ENCODE results near the gene MYLK4.

The MYLK4 gene

DNA sequence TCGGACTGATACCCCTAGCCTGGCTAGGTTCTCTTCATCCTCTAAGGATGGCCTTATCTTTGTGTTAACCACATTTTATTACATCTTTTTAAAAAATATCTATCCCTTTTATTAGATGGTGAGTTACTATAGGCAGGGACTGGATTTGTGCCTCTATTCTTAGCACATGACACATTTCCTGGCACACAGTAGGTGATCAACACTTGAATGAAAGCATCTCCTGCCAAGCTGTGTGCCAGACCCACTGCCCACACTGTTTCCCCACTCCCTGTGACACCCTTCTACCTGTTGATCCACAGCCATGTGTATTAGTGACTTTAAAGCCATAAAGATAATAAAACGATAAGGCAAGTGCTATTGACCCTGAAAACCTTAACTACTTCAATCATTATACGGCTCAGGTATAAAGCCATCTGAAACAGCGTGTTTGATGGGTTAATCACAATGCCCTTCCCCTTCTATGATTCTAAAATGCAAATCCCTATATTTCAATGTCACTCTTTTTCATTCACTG, 73.6 kb downstream of the MYLK4 start:
- Histone ChIP-seq H3K79me2 (ENCODE audit: control insufficient read depth, insufficient read depth, low read length, poor library complexity) (no peaks in the 10 kb centered on the region), H2AK5ac (ENCODE audit: low read length) (no peak overlapping the region), H3K27ac (ENCODE audit: low read depth, low read length) (no peak overlapping the region), H4K12ac (ENCODE audit: low read depth, low read length) (no peak overlapping the region), H3K4me1 (ENCODE audit: control insufficient read depth in 1 of 2, insufficient read depth in 2 of 2, low read length in 2 of 2) (no peaks in the 10 kb centered on the region), H3K9ac (ENCODE audit: low read length) (no peak overlapping the region), H2BK5ac (ENCODE audit: low read depth, low read length, poor library complexity) (no peak overlapping the region), H3K79me1 (ENCODE audit: low read length) (no peaks in the 10 kb centered on the region), H3K14ac (ENCODE audit: low read length) (no peak overlapping the region), H2BK12ac (ENCODE audit: low read length) (no peak overlapping the region), H3K36me3 (ENCODE audit: control insufficient read depth in 1 of 2, insufficient read depth in 2 of 2, low read length in 2 of 2) (no peaks in the 10 kb centered on the region), H3K18ac (ENCODE audit: low read length) (no peak overlapping the region), H3K27me3 (ENCODE audit: insufficient read depth, low read length) (no peaks in the 10 kb centered on the region), H3K4ac (ENCODE audit: low read depth, low read length) (no peak overlapping the region), H2BK120ac (ENCODE audit: insufficient read depth, low read length, poor library complexity) (no peak overlapping the region), H4K91ac (ENCODE audit: low read depth, low read length) (no peak overlapping the region), H4K8ac (ENCODE audit: low read depth, low read length) (no peak overlapping the region), H2AFZ (ENCODE audit: insufficient read depth, low read length, poor library complexity) (no peak overlapping the region), H3K23ac (ENCODE audit: low read length) (no peak overlapping the region), H3K4me3 (ENCODE audit: low read depth, low read length) (no peak overlapping the region), H3K4me2 (ENCODE audit: low read length) (no peak overlapping the region), H3K9me3 (ENCODE audit: insufficient read depth, low read depth, low read length) (no peaks in the 10 kb centered on the region)
- no peak for DNase-seq
- WGBS (ENCODE audit: extremely low coverage, insufficient coverage, insufficient read length), result no CpG with 5 or more reads among the region's 4 CpGs

DNA sequence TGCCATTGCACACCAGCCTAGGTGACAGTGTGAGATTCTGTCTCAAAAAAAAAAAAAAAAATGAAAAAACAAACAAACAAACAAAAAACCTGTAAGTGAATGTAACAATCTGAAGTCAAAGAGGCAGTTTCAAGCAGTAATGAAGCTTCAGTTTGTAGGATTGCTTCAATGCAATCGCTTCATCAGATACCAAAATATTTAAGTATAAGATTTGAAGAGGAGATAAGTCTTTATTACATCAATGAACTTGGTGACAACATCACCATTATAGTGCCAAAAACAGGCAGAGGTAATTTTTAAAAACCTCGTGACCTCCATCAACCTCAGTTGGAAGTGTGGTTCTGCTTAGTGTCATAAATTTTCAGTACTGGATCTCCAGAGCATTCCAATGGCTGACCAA, 74.7 kb downstream of the MYLK4 start:
- H3K18ac ChIP-seq (ENCODE audit: low read length), result no peak overlapping the region
- no peak for DNase-seq
- H3K23ac ChIP-seq (ENCODE audit: low read length), result no peak overlapping the region
- no peaks in the 10 kb centered on the region for H3K9me3 ChIP-seq (ENCODE audit: insufficient read depth, low read depth, low read length)
- no peaks in the 10 kb centered on the region for H3K36me3 ChIP-seq (ENCODE audit: control insufficient read depth in 1 of 2, insufficient read depth in 2 of 2, low read length in 2 of 2)
- no peak overlapping the region for H4K8ac ChIP-seq (ENCODE audit: low read depth, low read length)
- no CpG with 5 or more reads among the region's 2 CpGs for WGBS (ENCODE audit: extremely low coverage, insufficient coverage, insufficient read length)
- H4K12ac ChIP-seq (ENCODE audit: low read depth, low read length), result no peak overlapping the region
- H3K79me1 ChIP-seq (ENCODE audit: low read length), result no peaks in the 10 kb centered on the region
- no peaks in the 10 kb centered on the region for H3K27me3 ChIP-seq (ENCODE audit: insufficient read depth, low read length)
- H2BK12ac ChIP-seq (ENCODE audit: low read length), result no peak overlapping the region
- H2AK5ac ChIP-seq (ENCODE audit: low read length), result no peak overlapping the region
- no peak overlapping the region for H3K27ac ChIP-seq (ENCODE audit: low read depth, low read length)
- no peak overlapping the region for H2BK5ac ChIP-seq (ENCODE audit: low read depth, low read length, poor library complexity)
- no peaks in the 10 kb centered on the region for H3K4me1 ChIP-seq (ENCODE audit: control insufficient read depth in 1 of 2, insufficient read depth in 2 of 2, low read length in 2 of 2)
- H4K91ac ChIP-seq (ENCODE audit: low read depth, low read length), result no peak overlapping the region
- H3K4me3 ChIP-seq (ENCODE audit: low read depth, low read length), result no peak overlapping the region
- H2BK120ac ChIP-seq (ENCODE audit: insufficient read depth, low read length, poor library complexity), result no peak overlapping the region
- H3K4ac ChIP-seq (ENCODE audit: low read depth, low read length), result no peak overlapping the region
- H3K4me2 ChIP-seq (ENCODE audit: low read length), result no peak overlapping the region
- no peak overlapping the region for H3K14ac ChIP-seq (ENCODE audit: low read length)
- H3K79me2 ChIP-seq (ENCODE audit: control insufficient read depth, insufficient read depth, low read length, poor library complexity), result no peaks in the 10 kb centered on the region
- no peak overlapping the region for H2AFZ ChIP-seq (ENCODE audit: insufficient read depth, low read length, poor library complexity)
- no peak overlapping the region for H3K9ac ChIP-seq (ENCODE audit: low read length)

DNA sequence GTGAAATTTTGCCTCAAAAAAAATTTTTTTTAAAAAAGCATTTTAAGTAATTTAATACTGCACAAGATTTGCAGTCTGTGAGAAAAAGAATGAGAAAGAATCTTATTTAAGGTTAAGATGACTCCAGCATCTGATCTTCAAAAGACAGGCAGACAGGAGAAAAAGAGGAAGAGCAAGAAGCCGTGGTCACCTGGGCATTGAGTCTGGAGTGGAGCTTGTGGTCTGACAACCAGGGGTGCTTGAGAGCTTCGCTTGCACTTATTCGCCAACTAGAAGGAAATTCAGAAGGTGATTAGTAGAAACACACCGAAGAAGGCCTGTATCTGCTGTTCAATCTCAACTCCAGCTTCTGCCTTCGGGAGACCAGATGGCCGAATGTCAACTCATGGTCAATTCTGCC, 75.9 kb downstream of the MYLK4 start:
- H3K27ac ChIP-seq (ENCODE audit: low read depth, low read length), result no peak overlapping the region
- no peak overlapping the region for H4K8ac ChIP-seq (ENCODE audit: low read depth, low read length)
- no peaks in the 10 kb centered on the region for H3K4me1 ChIP-seq (ENCODE audit: control insufficient read depth in 1 of 2, insufficient read depth in 2 of 2, low read length in 2 of 2)
- H3K36me3 ChIP-seq (ENCODE audit: control insufficient read depth in 1 of 2, insufficient read depth in 2 of 2, low read length in 2 of 2), result no peaks in the 10 kb centered on the region
- WGBS (ENCODE audit: extremely low coverage, insufficient coverage, insufficient read length), result no CpG with 5 or more reads among the region's 6 CpGs
- H3K4me3 ChIP-seq (ENCODE audit: low read depth, low read length), result no peak overlapping the region
- H4K91ac ChIP-seq (ENCODE audit: low read depth, low read length), result no peak overlapping the region
- no peak overlapping the region for H4K12ac ChIP-seq (ENCODE audit: low read depth, low read length)
- H3K4ac ChIP-seq (ENCODE audit: low read depth, low read length), result no peak overlapping the region
- no peak for DNase-seq
- no peaks in the 10 kb centered on the region for H3K9me3 ChIP-seq (ENCODE audit: insufficient read depth, low read depth, low read length)
- no peaks in the 10 kb centered on the region for H3K79me1 ChIP-seq (ENCODE audit: low read length)
- H2BK120ac ChIP-seq (ENCODE audit: insufficient read depth, low read length, poor library complexity), result no peak overlapping the region
- no peak overlapping the region for H3K18ac ChIP-seq (ENCODE audit: low read length)
- no peak overlapping the region for H2BK5ac ChIP-seq (ENCODE audit: low read depth, low read length, poor library complexity)
- H2BK12ac ChIP-seq (ENCODE audit: low read length), result no peak overlapping the region
- H3K9ac ChIP-seq (ENCODE audit: low read length), result no peak overlapping the region
- H2AK5ac ChIP-seq (ENCODE audit: low read length), result no peak overlapping the region
- no peaks in the 10 kb centered on the region for H3K27me3 ChIP-seq (ENCODE audit: insufficient read depth, low read length)
- no peak overlapping the region for H3K23ac ChIP-seq (ENCODE audit: low read length)
- no peak overlapping the region for H3K14ac ChIP-seq (ENCODE audit: low read length)
- no peak overlapping the region for H3K4me2 ChIP-seq (ENCODE audit: low read length)
- H3K79me2 ChIP-seq (ENCODE audit: control insufficient read depth, insufficient read depth, low read length, poor library complexity), result no peaks in the 10 kb centered on the region
- no peak overlapping the region for H2AFZ ChIP-seq (ENCODE audit: insufficient read depth, low read length, poor library complexity)

DNA sequence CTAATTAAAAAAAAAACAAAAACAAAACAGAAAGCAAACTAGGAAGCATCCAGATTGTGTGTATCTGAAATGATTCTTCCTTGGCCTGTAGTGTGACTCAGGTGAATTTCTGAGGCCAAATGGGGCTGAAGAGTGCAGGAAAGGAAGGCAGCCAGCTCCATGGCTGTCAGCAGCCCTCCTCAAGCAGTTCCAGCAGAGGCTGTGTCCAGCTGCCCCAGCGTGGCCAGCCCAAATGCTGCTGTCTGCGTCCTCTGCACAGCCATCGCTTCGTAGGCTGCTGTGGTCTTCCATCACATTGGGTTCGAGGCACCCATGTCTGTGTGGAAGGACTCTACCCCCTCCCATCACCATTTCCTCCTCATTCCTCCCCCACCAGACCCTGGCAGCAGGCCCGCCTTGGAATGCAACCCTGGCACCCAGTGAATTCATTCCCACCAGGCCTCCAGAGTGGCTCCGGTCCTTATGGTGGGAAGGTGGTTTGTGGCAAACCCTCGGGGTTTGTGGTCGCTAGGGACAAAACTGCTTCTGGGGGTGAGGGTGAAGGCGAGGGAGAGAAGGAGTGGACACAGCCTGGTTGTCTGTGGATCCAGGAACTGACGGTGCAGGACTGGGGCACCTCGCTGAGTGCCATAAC, 81.5 kb downstream of the MYLK4 start:
- Histone ChIP-seq H3K79me1 (ENCODE audit: low read length) (no peaks in the 10 kb centered on the region), H3K18ac (ENCODE audit: low read length) (no peak overlapping the region), H2BK120ac (ENCODE audit: insufficient read depth, low read length, poor library complexity) (no peak overlapping the region), H3K4me2 (ENCODE audit: low read length) (no peak overlapping the region), H2AK5ac (ENCODE audit: low read length) (no peak overlapping the region), H2BK5ac (ENCODE audit: low read depth, low read length, poor library complexity) (no peak overlapping the region), H3K23ac (ENCODE audit: low read length) (no peak overlapping the region), H3K9ac (ENCODE audit: low read length) (no peak overlapping the region), H3K79me2 (ENCODE audit: control insufficient read depth, insufficient read depth, low read length, poor library complexity) (no peaks in the 10 kb centered on the region), H4K91ac (ENCODE audit: low read depth, low read length) (no peak overlapping the region), H3K27ac (ENCODE audit: low read depth, low read length) (no peak overlapping the region), H4K8ac (ENCODE audit: low read depth, low read length) (no peak overlapping the region), H3K4ac (ENCODE audit: low read depth, low read length) (no peak overlapping the region), H3K9me3 (ENCODE audit: insufficient read depth, low read depth, low read length) (no peaks in the 10 kb centered on the region), H2AFZ (ENCODE audit: insufficient read depth, low read length, poor library complexity) (no peak overlapping the region), H3K4me3 (ENCODE audit: low read depth, low read length) (no peak overlapping the region), H4K12ac (ENCODE audit: low read depth, low read length) (no peak overlapping the region), H3K14ac (ENCODE audit: low read length) (no peak overlapping the region), H2BK12ac (ENCODE audit: low read length) (no peak overlapping the region), H3K4me1 (ENCODE audit: control insufficient read depth in 1 of 2, insufficient read depth in 2 of 2, low read length in 2 of 2) (no peaks in the 10 kb centered on the region), H3K36me3 (ENCODE audit: control insufficient read depth in 1 of 2, insufficient read depth in 2 of 2, low read length in 2 of 2) (no peaks in the 10 kb centered on the region), H3K27me3 (ENCODE audit: insufficient read depth, low read length) (no peaks in the 10 kb centered on the region)
- no peak for DNase-seq
- no CpG with 5 or more reads among the region's 12 CpGs for WGBS (ENCODE audit: extremely low coverage, insufficient coverage, insufficient read length)

Measured in trophoblast cell (in vitro differentiated cells and primary cell).